Thyroid gland (tissue), 4 donors: ENCODE data around the gene ZBTB7C. TPM values are rescaled to one million over a fixed set of nuclear protein-coding genes. Genes with fewer than 3 reads are reported as not detected.

Experiments used
- DNase-seq, 2 donors: peaks; one replicate each; pipeline ENCODE4 v3.0.0-alpha.2; 2019
- H3K27ac ChIP-seq, 3 donors: fragments of 200-600 bp; sonication (generic); 1 replicate in 2 of 3; 2 replicates in 1 of 3; pipeline ENCODE4 v1.5.1; 2016 to 2019; ENCODE audit warnings: mild to moderate bottlenecking in 1 of 3, moderate library complexity in 1 of 3
- H3K27me3 ChIP-seq: fragments of 200-600 bp; sonication (generic); one replicate; pipeline ENCODE4 v1.5.1; 2019
- H3K36me3 ChIP-seq, 2 donors: fragments of 200-600 bp; sonication (generic); one replicate each; pipeline ENCODE4 v1.5.1; 2016 to 2019
- H3K4me1 ChIP-seq, 2 donors: fragments of 200-600 bp; sonication (generic); one replicate each; pipeline ENCODE4 v1.5.1; 2017 to 2019
- H3K4me3 ChIP-seq, 3 donors: fragments of 200-600 bp; sonication (generic); replicated peaks in 1 of 3; 1 replicate in 2 of 3; 2 replicates in 1 of 3; pipeline ENCODE4 v1.5.1; 2016; ENCODE audit warnings: mild to moderate bottlenecking in 1 of 3
- H3K9me3 ChIP-seq: fragments of 200-600 bp; sonication (generic); one replicate; pipeline ENCODE4 v1.5.1; 2017
- CTCF ChIP-seq, 6 experiments: fragments of 200-600 bp in 3 of 6; fragments of 450-650 bp in 3 of 6; sonication (generic) in 3 of 6; IDR thresholded peaks; one replicate each; pipeline ENCODE4 v1.5.1; 2016 to 2019; ENCODE audit warnings: antibody characterized with exemption in 6 of 6, mild to moderate bottlenecking in 2 of 6, inconsistent platforms in 1 of 6, moderate library complexity in 1 of 6
- POLR2A ChIP-seq, 2 donors: fragments of 450-650 bp; IDR thresholded peaks; one replicate each; pipeline ENCODE4 v1.6.1; 2017; ENCODE audit warnings: antibody characterized with exemption in 2 of 2, mild to moderate bottlenecking in 2 of 2, moderate library complexity in 1 of 2
- WGBS, 2 donors: methylation state at CpG; one replicate each; pipeline ENCODE4 v1.1.5; 2017; 5-methylcytosine and 5-hydroxymethylcytosine counted together
- intact Hi-C: fragments of 100-400 bp; cut with DNase I; formaldehyde crosslinking; loops from one replicate; pipeline ENCODE4 v1.15.1; 2023
- total RNA-seq, 4 donors: library from RNA; depleted of rRNA; stranded (reverse); fragments of >200 nt; gene quantifications; one replicate each; pipeline ENCODE4 v1.2.3, GENCODE V29; 2016

ZBTB7C gene
- total RNA-seq, 4 donors from 2014 or later: 41.7 to 66.7 (median 49.5) TPM

- Histone ChIP-seq H3K27me3 (no peaks in the 10 kb centered on the region), H3K36me3 (no peaks in the 10 kb centered on the region), H3K9me3 (no peaks in the 10 kb centered on the region), H3K4me1 (peaks cover 0 to 22% of the 10 kb centered on the region in 2 donors), H3K4me3 (no peak overlapping the region), H3K27ac (no peak overlapping the region)
- DNase-seq: no peak
- WGBS, 2 donors: 87 to 100% methylated on average over 3 to 4 of the region's 4 CpGs
- TF ChIP-seq CTCF (IDR thresholded peaks at IDR 0.05): no peak
- intact Hi-C loops: no loop called here
These were observed 205.8 kb downstream of the ZBTB7C start for GRCh38 chr18:48203288-48203945.

GRCh38 chr18:48202350-48203260 lies 206.6 kb downstream of the ZBTB7C start:
- no peak overlapping the region for H3K27ac ChIP-seq
- H3K4me3 ChIP-seq: no peak overlapping the region
- no peak for DNase-seq
- peaks cover 0 to 15% of the 10 kb centered on the region in 2 donors for H3K4me1 ChIP-seq
- intact Hi-C loops: no loop called here
- H3K9me3 ChIP-seq: no peaks in the 10 kb centered on the region
- H3K27me3 ChIP-seq: no peaks in the 10 kb centered on the region
- WGBS, 2 donors: 84 to 91% methylated on average over 10 to 15 of the region's 15 CpGs
- TF ChIP-seq CTCF (IDR thresholded peaks at IDR 0.05) (no peak), POLR2A (IDR thresholded peaks at IDR 0.05) (no peak)
- no peaks in the 10 kb centered on the region for H3K36me3 ChIP-seq

DNA sequence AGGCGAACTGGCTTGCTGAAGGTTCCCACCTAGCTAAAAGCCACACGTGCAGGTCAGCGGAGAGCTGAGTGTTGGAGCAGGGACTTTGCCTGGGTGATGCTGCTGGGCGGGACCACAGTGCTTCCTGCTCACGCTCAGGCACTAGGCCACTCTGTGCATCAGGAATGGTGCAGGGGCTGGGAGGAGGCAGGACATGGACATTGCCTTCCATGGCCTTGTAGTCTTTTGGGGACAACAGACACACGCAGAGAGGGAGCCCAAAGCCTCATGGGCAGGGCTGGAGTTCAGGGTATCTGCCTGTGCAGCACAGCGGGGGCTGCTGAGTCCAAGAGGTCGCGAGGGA lies 207.2 kb downstream of the ZBTB7C start:
- intact Hi-C loops: no loop called here
- TF ChIP-seq POLR2A (IDR thresholded peaks at IDR 0.05) (no peak), CTCF (IDR thresholded peaks at IDR 0.05) (no peak)
- H3K27ac ChIP-seq: no peak overlapping the region
- H3K4me1 ChIP-seq: peaks cover 0 to 15% of the 10 kb centered on the region in 2 donors
- 96% methylated on average over 7 to 8 of the region's 9 CpGs for WGBS, 2 donors
- H3K36me3 ChIP-seq: no peaks in the 10 kb centered on the region
- H3K27me3 ChIP-seq: no peaks in the 10 kb centered on the region
- no peak overlapping the region for H3K4me3 ChIP-seq
- H3K9me3 ChIP-seq: no peaks in the 10 kb centered on the region
- DNase-seq: no peak

GRCh38 chr18:48201337-48202005 lies 207.7 kb downstream of the ZBTB7C start:
- WGBS, 2 donors: 75 to 80% methylated on average over 10 of the region's 10 CpGs
- intact Hi-C loops: no loop called here

More at GRCh38 chr18:48201337-48202005, 207.7 kb downstream of the ZBTB7C start:
- no peaks in the 10 kb centered on the region for H3K9me3 ChIP-seq
- H3K4me1 ChIP-seq: peaks cover 0 to 15% of the 10 kb centered on the region in 2 donors
- no peaks in the 10 kb centered on the region for H3K27me3 ChIP-seq
- no peaks in the 10 kb centered on the region for H3K36me3 ChIP-seq
- H3K4me3 ChIP-seq: no peak overlapping the region
- DNase-seq: peak in 1 of 2 donors; percentile 25
- H3K27ac ChIP-seq: no peak overlapping the region
- TF ChIP-seq CTCF (IDR thresholded peaks at IDR 0.05): no peak
- TF ChIP-seq POLR2A (IDR thresholded peaks at IDR 0.05): no peak
